Mononuclear cell (primary cell): ENCODE results near the gene TM6SF1. TPM values are rescaled to one million over a fixed set of nuclear protein-coding genes. Genes with fewer than 3 reads are reported as not detected.
A peak's percentile ranks its signal among the peaks of the same experiment; 100 is the strongest.

ENCODE experiments used
- H3K27me3 ChIP-seq: 2 replicates; pipeline ENCODE4 v1.6.0; 2011; ENCODE audit warnings: low read length, control low read depth; ENCODE audit not compliant: insufficient read depth
- H3K4me1 ChIP-seq: 2 replicates; pipeline ENCODE4 v1.5.1; 2011; ENCODE audit warnings: mild to moderate bottlenecking, low read length, control low read depth; ENCODE audit not compliant: insufficient read depth
- H3K4me3 ChIP-seq: 2 replicates; pipeline ENCODE4 v1.5.1; 2011; ENCODE audit warnings: mild to moderate bottlenecking, low read length, moderate library complexity
- H3K9me3 ChIP-seq: 2 replicates; pipeline ENCODE4 v1.5.1; 2011; ENCODE audit warnings: low read depth, mild to moderate bottlenecking, control low read depth, low read length
- total RNA-seq: library from RNA; depleted of rRNA; stranded (reverse); fragments of >200 nt; gene quantifications from one replicate; pipeline ENCODE4 v1.2.3, GENCODE V29; 2012

TM6SF1 gene
- total RNA-seq, 1 donor, result 5.6 TPM

DNA sequence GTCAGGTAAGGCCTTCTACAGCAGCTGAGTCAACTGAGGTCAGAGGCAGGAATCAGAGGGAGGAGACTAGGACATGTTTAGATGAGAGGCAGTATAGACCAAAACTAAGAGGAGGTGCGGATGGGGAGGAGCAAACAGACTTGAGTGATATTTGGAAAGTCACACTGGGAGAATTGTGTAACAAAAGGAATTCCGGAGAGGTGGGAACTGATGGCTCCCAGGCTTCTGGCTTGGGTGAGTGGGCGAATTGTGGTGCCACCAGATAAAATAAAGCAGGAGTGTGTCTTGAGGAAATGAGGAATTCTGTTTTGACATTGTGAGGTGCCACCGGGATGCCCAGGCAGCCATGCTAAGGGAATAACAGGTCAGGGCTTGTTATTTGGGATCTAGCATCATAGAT lies 3.3 kb upstream of the TM6SF1 start:
- H3K4me3 ChIP-seq, result no peak overlapping the region
- no peaks in the 10 kb centered on the region for H3K27me3 ChIP-seq
- peaks cover 39% of the 10 kb centered on the region for H3K4me1 ChIP-seq
- H3K9me3 ChIP-seq, result no peaks in the 10 kb centered on the region

DNA sequence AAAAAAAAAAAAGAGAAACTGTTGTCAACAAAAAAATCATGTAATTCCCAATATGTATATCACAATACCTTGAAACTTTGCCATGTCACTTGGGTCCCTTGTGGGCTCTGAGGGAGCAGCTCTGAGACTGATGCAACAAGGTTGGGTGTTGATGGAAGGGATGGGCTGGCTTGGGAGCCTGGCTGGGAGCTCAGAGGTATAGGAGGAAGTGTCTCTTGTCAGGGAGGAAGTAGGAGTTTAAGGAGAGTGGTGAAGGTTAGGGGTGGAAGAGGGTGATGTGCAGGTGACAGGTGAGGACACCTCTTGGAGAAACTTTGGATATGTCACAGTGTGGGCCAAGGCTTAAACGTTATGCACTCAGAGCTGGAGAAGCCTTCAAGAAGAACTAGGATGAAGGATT lies 2.0 kb upstream of the TM6SF1 start:
- H3K4me1 ChIP-seq, result peaks cover 38% of the 10 kb centered on the region
- no peaks in the 10 kb centered on the region for H3K9me3 ChIP-seq
- H3K27me3 ChIP-seq, result no peaks in the 10 kb centered on the region
- H3K4me3 ChIP-seq, result no peak overlapping the region

DNA sequence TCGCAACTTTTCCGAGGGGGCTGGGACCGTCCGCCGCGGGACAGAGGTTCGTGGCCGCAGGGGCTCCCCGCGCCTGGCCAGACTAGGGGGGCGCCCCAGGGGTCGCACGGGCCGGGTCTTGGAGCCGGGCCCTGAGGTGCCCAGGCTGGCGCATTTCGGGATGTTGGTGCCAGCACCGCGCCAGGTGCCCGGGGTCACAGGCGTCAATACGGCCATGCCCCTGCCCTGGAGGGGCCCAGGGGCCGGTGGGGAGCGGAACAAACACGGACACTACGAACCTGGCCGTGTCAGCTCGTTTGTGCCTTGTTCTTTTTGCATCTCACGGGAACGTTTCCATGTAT lies 366 bp downstream of the TM6SF1 start:
- H3K27me3 ChIP-seq, result no peaks in the 10 kb centered on the region
- peaks cover 31% of the 10 kb centered on the region for H3K4me1 ChIP-seq
- H3K4me3 ChIP-seq, result peak overlapping the region; percentile 47
- H3K9me3 ChIP-seq, result no peaks in the 10 kb centered on the region

DNA sequence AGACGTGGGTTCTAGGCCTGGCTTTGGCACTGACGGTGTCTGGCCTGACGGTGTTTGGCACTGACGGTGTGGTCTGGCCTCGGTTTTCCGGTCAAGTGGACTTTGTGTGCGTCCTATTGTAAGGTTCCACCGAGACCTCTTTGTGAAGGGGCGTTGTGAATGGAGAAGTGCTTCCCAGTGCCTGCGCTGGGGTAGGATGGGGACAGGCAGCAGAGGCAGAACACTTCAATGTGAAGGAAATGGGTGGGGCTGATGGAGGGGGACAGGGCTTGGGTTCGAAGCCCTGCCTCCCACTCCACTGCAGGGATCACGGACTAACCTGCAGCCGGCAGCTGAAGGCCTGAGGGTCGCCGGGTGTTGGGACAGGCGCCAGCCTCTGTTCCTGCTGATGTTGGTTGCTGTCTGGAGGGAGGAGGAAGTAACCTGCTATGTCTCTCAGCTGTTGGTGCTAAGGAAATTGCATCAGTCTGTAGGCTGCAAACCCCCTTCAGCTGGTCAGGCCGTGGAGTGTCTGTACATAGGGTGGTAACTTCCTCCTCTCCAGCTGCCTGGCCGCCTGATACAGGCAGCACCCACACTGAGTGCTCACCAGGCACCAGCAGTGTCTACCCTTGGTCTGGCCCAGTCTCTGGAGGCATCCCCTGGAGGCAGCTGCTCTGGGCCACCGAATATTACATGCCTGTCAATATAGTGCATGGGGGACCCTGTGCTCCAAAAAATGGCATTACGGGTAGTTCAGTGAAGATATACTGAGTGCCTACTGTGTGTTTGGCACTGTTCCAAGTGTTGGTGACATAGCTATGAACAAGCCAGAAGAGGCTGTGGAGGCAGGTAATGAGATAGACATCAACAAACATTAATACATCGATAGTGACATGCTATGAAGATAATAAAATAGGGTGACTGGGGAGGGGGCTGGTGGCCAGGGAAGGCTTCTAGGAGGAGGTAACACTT lies 1.1 kb downstream of the TM6SF1 start:
- Histone ChIP-seq H3K9me3 (no peaks in the 10 kb centered on the region), H3K4me1 (peaks cover 31% of the 10 kb centered on the region), H3K27me3 (no peaks in the 10 kb centered on the region), H3K4me3 (peak overlapping the region; percentile 47)

DNA sequence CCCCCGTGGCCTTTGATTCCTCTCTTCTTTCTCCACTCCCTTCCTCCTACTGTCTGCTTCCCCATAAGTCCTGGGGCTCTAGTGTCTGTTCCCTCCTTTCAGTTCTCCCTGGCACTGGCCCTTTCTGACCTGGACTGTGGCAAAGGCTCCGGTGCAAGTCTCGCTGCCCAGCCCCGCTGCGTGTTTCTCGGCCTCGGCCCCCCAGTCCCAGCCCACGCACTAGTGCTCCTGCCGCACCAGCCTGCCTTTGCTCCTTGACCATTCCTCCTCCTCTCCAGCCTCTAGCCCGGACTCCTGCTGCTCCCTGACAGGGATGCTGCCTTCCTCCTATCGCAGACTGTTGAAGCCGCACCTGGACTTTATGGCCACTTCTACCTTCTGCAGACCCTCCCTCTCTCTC lies 2.1 kb downstream of the TM6SF1 start:
- Histone ChIP-seq H3K27me3 (no peaks in the 10 kb centered on the region), H3K4me3 (no peak overlapping the region), H3K9me3 (no peaks in the 10 kb centered on the region), H3K4me1 (peaks cover 31% of the 10 kb centered on the region)

DNA sequence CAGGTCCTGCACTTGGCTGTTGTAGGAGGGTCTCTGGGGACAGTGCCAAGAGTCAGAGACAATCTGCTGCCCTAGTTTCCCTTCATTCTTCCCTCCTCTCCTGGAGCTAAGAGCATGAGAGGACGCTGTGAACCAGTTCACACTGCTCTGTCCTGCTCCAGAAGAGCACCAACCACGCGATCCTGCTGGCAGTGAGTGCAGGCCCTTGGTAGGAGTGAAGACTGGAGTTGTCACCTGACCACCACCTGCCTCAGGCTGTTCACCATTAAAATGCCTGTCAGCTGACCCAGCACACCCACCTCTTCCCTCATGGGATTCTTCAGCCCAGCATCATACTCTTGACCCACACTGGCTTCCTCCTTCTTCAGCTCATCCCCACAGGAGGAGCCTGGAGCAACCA lies 2.9 kb downstream of the TM6SF1 start:
- Histone ChIP-seq H3K9me3 (no peaks in the 10 kb centered on the region), H3K4me3 (no peak overlapping the region), H3K27me3 (no peaks in the 10 kb centered on the region), H3K4me1 (peaks cover 31% of the 10 kb centered on the region)

DNA sequence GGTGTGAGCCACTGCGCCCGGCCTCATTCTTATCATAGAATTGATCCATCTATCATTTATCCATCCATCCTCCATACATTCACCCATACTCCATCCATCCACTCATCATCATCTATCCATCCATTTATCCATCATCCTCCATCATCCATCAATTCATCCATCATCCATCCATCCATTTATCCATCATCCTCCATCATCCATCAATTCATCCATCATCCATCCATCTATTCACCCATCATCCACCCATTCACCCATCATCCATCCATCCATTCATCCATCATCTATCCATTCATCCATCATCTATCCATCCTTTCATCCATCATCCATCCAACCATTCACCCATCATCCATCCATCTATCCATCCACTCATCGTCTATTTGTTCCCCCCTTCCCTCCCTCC lies 3.7 kb downstream of the TM6SF1 start:
- Histone ChIP-seq H3K9me3 (no peaks in the 10 kb centered on the region), H3K4me1 (peaks cover 31% of the 10 kb centered on the region), H3K4me3 (no peak overlapping the region), H3K27me3 (no peaks in the 10 kb centered on the region)

DNA sequence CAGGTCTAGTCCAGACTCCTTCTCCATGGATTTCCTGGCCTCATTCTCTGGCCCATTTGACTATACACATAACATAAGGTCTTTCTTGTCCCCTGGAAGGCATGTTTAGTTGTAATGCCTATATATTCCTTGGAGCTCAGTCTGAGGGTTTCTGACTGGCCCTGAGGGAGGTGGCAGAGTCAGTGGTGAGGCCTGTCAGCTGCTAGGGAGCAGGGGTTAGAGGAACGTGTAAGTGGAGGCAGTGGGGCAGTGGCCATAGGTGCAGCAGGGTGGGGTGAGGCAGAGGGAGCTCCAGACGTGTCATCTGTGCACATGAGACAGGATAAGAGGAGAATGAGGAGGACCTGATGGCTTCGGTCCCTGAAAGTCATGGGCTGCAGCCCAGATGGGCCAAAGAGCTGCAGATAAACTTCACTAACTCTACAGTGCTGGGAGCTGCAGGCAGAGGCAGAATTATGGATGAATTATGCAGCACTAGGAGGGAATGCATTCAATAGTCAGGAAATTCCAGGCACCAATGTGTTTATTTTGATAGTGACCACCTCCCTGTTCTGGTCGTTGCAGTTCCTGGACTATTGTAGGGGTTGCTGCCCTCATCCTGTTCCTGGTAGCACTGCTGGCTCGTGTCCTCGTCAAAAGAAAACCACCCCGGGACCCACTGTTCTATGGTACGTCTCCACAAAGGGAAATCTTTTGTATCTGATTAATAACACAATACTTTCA lies 4.9 kb downstream of the TM6SF1 start:
- H3K4me1 ChIP-seq, result peaks cover 25% of the 10 kb centered on the region
- H3K27me3 ChIP-seq, result no peaks in the 10 kb centered on the region
- H3K9me3 ChIP-seq, result no peaks in the 10 kb centered on the region
- no peak overlapping the region for H3K4me3 ChIP-seq

DNA sequence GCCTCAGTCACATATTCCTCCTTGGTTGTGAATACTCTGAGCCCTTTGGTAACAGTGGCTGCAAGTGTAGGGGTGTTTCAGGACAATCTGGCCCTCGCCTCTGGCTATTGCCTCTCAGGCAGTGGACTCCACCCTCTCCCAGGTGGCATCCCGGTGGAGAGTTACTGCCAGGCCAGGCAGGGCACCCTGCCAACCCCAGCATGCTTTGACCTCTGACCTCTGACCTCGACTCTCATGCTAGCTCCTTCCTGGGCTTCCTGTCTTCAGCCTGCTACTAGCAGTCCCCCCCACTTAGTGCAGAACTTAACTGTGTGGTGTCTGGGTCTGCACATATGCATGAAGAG lies 5.5 kb downstream of the TM6SF1 start:
- Histone ChIP-seq H3K4me3 (no peak overlapping the region), H3K27me3 (no peaks in the 10 kb centered on the region), H3K9me3 (no peaks in the 10 kb centered on the region), H3K4me1 (peaks cover 20% of the 10 kb centered on the region)

DNA sequence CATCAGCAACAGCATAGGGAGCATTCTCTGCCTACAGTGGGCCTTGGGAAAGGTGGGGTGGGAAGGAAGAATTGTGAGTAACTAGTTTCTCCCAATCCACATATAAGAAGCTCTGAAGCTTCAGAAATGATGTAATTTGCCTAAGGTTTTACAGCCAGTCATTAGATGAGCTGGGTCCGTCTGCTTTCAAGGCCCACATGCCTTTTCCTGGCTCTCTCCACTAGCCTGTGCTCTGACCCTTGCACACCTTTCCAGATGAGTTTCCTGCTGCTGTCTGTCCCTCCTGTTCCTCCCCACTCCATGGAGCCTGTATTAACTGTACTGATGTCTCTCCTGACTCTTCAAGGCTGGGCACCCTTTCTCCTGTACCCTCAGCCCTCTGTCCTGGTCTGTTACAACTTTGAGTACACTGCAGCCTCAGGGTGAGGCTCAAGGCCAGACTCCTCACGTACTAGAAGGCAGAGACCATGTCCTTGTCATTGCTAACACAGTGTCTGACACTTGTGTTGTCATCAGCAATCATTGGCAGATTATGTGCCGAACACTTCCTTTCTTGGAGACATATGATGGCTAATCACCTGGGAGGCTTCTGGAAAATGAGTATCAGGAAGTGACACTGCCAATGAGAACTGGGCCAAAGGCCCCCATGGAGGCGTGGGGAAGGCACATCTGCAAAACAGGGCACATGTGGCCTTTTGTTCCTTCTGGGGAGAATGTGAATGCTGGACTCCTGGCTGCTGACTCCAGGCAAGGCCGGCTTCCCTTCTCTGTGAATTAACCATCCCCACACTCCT lies 6.6 kb downstream of the TM6SF1 start:
- Histone ChIP-seq H3K4me3 (no peak overlapping the region), H3K4me1 (peaks cover 9% of the 10 kb centered on the region), H3K27me3 (no peaks in the 10 kb centered on the region), H3K9me3 (no peaks in the 10 kb centered on the region)

DNA sequence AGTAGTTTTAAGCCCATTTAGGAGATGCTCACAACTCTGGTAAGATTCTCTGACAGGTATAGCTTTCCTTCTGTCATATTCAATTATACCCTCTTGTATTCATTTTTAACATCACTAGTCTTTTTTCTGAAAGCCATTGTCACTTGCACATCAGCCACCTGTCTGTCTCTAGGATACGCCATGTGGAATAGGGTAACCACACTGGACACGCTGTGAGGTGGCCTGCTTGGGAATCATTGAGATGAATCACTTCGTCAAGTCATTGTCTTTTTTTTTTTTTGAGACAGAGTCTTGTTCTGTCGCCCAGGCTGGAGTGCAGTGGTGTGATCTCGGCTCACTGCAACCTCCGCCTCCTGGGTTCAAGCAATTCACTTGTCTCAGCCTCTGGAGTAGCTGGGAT lies 7.4 kb downstream of the TM6SF1 start:
- H3K4me1 ChIP-seq, result peaks cover 1% of the 10 kb centered on the region
- H3K4me3 ChIP-seq, result no peak overlapping the region
- no peaks in the 10 kb centered on the region for H3K9me3 ChIP-seq
- no peaks in the 10 kb centered on the region for H3K27me3 ChIP-seq

DNA sequence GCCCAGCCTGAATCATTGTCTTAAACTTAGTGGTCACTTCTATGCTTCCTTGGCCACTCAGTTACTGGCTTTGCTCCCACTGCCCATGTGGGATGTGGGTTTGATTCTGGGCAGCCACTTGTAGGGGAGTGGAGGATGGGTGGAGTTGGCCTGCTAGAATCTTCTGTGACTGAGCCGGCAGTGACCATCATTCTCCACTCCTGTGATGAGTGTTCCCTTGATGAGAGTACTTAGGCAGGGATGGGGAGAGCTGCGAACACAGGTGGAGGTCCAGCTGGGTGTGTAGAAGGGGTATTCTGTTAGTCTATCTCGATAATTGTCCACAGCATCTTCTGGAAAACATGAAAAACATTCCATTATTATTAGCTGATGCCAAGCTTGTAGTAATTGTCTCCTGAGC lies 8.0 kb downstream of the TM6SF1 start:
- H3K4me1 ChIP-seq, result no peaks in the 10 kb centered on the region
- H3K4me3 ChIP-seq, result no peak overlapping the region
- no peaks in the 10 kb centered on the region for H3K9me3 ChIP-seq
- no peaks in the 10 kb centered on the region for H3K27me3 ChIP-seq

DNA sequence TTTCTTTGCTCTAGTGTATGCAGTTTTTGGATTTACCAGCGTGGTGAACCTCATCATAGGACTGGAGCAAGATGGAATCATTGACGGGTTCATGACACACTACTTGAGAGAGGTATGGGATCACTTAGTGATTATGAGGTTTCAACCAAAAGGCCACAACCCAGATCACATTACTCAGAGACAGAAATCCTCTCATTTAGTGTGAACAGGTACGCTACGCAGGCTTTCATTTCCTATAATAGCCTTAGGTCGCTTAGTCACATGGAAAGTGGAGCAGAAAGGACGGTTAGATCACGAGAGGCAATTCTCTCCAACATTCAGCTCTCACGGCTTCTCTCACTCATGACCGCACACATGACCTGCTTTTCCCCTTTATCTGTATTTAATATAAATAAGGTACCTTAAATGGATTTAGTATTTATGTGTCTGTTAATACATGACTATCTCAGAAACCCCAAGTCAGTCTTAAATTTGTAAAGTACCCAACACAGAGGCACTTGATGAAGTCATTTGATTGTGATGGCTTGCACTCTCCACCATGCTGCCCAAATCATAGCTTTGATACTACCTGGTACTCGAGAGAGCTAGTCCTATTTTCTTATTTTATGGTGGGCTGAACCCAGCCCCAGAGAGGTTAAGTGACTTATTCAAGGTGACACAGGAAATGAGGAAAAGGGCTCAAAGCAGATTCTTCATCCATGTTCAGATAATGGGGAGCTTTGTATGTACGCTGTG lies 8.6 kb downstream of the TM6SF1 start:
- H3K4me1 ChIP-seq, result no peaks in the 10 kb centered on the region
- no peaks in the 10 kb centered on the region for H3K9me3 ChIP-seq
- H3K27me3 ChIP-seq, result no peaks in the 10 kb centered on the region
- H3K4me3 ChIP-seq, result no peak overlapping the region

DNA sequence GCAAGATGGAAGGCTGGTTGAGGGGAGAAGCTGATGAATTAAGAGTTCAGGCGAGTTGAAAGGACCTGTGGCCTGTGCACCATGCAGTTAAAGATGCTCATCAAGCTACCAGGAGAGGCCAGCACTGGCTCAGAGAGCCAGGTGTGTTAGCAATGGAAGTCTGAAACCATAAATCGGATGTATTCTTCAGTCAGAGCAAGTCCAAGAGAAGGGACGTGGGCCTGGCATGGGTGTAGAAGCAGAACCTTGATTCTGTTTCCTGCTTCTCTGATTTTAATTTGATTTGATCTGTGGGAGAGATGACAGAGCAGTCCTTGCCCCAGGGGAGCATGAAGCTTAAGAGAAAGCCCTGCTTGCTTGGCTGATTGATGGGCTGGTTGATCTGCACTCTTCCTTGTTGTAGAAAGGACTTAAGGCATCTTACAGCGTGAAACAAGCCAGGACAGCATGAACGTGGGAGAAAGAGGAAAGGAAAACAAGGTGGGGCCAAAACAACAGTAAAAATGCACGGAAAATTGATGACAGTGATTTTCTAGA lies 10.9 kb downstream of the TM6SF1 start:
- no peak overlapping the region for H3K4me3 ChIP-seq
- H3K4me1 ChIP-seq, result no peaks in the 10 kb centered on the region
- no peaks in the 10 kb centered on the region for H3K9me3 ChIP-seq
- no peaks in the 10 kb centered on the region for H3K27me3 ChIP-seq
